CD4-positive, alpha-beta T cell treated with Interleukin-15 for 1 hour (primary cell): Measurements from ENCODE around the gene CSRP1.
"Not testable (repeated sequence)": the region's sequence is repeated elsewhere in the genome, so short reads cannot be mapped to it uniquely, and the experiment has no call there.

Source experiments
- DNase-seq: peaks from one replicate; pipeline ENCODE4 v3.0.0-alpha.2; 2020

The CSRP1 gene

DNA sequence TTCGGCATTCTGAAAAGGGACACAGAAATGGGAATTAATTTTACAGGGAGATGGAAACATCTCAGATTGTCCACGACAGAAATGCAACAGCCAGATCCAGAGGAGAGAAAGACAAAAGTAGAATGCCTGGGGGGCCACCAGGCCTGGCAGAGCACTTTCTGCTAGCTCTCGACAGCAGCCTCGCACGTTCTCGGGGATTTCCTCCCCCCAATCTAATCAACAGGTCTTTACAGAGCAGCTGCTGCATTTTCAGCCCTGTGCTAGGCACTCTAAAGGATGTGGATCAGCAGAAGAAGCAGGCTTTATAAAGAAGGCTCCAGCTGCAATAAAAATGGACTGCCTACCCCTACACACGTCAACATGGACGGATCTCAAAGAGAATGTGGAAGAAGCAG is 10.6 kb downstream of the CSRP1 start:
- DNase-seq = no peak

- no peak for DNase-seq
Measured at GRCh38 chr1:201495551-201496295, 11.2 kb downstream of the CSRP1 start.

- DNase-seq = no peak
Measured at GRCh38 chr1:201493757-201494617, 12.9 kb downstream of the CSRP1 start.

GRCh38 chr1:201493026-201493656 is 13.8 kb downstream of the CSRP1 start:
- DNase-seq = not testable (repeated sequence)

DNA sequence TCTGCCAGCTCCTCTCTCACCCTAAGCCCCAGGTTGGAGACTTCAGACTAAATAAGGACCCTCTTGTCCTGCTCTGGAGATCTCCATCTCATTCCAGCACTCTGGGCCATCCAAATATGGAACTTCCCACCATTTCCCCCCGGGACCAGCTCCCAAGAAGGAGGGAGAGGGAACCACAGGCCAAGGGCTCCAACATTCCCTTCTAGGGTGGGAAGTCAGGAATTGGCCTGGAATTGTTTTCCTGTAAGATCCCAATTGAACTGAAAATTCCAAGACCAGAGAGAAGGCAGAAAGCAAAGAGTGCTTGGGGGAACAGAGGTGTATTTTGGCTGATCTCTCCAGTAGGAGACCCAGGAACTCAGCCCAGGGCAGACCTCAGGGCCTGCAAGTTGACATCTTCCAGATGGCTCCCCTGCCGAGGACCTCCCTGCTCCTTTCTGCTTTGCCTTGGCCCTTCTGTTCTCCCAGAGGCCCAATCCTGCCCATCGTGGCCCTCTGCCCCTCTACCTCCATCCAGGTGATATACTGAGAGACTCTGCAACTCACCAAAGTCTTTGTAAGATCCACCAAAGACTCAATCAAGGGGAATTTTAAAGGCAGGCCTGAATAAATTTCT is 14.9 kb downstream of the CSRP1 start:
- DNase-seq = no peak

- DNase-seq = no peak
Measured at GRCh38 chr1:201490708-201491131, 16.2 kb downstream of the CSRP1 start.

DNA sequence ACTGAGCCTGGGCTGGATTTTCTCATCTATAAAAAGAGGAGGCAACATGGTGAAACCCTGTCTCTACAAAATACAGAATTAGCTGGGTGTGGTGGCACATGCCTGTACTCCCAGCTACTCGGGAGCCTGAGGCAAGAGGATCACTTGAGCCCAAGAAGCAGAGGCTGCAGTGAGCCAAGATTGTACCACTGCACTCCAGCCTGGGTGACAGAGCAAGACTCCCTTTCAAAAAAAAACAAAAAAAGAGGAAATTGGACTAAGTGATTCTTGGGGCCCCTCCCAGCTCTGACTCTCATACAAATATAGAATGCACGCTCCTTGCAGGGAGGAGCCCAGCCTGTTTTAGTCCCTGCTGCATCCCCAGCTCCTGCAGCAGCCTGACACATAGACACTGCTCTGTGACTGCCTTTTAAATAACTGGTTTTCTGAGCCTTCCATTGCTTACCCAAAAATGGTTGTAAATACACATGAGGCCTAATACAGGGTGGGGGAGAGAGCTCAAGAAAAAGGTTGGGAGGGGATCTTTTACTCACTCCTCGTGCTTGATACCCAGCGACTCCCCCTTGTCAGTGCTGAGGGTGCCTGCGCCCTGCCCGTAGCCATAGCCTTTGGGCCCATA is 17.2 kb downstream of the CSRP1 start:
- DNase-seq = no peak

DNA sequence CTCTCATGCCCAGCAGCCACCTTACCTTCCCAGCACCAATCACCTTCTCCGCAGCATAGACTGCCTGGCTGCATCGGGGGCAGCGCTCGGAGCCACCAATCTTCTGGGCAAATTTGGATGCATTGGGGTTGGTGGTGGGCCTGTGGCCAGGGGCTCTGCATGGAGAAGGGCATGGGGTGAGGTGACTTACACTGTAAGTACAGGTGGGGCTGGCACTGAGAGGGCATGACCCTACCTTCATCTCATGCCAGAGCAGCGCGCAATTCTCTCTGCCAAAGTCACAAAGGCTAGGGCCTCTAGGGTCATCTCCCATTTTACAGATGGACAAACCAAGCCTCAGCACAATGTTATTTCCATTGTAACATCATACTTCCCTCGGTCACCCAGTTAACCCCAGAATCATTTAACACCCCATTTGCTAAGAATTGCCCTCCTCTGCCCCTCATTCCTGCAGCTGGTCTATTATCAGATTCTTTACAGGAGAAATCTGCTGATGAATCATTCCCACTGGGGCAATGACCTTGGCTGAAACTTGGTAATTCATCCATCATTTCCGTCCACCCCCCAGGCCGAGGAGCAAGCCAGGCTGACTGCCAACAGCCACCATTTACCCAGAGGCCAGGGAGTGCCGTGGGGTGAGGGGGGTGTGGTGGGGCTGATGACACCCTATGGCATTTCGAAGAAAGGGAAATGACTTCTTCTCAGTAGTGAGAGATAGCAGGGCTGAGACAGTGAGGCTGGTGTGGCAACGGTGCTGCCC is 17.9 kb downstream of the CSRP1 start:
- DNase-seq = no peak

- no peak for DNase-seq
Measured at GRCh38 chr1:201487742-201488141, 19.2 kb downstream of the CSRP1 start.

DNA sequence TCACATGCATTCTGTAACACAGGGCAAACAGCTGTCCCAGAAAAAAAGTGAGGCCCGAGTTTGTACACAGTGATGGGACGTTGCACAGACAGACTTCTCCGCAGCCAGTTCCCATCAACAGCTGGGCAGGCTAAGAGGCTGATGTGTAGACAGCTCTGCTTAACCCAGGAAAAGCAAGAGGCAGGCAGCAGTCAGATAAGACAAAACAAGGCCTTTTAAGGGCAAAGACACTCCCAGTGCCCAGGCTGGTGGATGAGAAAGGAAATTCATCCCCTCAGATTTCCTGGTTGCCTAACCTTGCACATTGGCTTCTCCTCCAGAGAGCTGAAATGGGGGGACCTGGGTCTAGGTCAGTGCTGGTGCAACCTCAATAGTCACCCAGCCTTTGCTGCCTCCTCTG is 20.7 kb downstream of the CSRP1 start:
- no peak for DNase-seq

- no peak for DNase-seq
Measured at GRCh38 chr1:201485184-201485774, 21.6 kb downstream of the CSRP1 start.

GRCh38 chr1:201483373-201483949 is 23.5 kb downstream of the CSRP1 start:
- DNase-seq = no peak

DNA sequence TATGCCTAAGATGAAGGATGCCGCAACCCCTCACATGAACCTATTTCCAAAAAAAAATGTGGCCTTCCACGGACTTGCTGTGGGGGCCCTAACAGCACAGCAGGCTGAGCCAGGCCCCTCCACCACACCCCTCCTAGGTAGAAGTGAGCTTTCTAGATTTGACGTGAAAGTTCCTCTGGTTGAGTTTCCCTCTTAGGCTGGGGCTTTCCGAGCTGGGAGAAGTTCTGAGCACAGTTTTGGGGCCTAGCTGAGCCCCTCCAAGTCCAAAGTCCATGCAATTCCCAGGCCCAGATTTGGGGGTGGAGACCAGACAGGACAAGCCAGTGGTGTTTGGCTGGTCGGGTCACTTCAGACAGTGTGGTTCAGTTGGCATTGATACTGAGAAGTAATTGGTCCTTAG is 24.2 kb downstream of the CSRP1 start:
- DNase-seq = no peak

GRCh38 chr1:201481761-201482493 is 25.0 kb downstream of the CSRP1 start:
- peak; percentile 80 for DNase-seq

DNA sequence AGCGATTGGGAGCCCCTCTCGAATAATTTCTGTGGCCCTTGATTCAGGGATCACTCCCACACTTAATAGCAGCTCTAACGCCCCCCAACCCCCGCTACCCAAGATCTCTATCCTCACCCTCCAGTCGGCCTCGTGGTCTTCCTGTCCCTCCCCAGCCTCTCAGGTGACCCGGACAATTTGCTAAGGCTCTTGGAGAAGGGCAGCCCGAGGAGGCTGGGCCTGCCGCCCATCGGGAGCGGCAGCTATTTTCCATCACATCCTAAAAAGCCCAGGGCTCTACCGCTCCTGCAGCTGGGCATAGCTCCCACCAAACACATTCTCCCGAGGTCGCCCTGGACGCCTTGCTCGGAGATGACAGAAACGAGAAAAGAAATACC is 25.9 kb downstream of the CSRP1 start:
- no peak for DNase-seq

DNA sequence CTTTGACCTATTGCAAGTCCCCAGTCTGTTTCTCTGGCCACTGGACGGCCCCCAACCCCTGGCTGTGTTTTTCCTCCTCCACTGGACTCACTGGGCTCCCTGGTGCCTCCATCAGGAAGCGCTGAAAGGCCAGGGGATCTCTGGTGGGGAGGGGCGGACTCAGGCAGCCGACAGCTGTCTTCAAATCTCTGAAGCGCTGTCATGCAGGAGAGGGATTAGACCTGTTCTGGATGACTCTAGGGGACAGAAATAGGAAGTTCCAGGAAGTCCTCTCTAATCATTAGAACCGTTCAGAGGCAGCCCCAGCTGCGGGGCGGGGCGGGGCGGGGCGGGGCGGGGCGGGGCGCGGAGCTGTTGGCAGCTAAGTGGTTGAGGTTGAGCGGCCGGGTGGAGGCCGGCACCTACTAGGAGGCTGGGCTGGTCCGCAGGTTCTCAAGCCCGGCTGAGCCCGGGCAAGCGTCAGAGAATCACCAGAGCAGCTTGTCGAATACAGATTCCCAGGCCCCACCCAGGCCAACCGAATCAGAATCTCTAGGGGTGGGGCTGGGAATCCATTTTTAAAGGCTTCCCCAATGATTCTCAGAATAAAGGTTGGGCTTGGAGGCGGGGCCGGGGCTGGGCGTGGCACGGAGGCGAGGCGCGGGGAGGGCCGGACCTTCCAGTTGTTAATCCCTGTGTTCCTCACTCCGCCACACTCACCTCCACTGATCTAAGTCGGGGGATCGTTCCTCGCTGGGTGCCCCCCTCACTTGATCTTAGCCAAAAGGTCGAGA is 26.5 kb downstream of the CSRP1 start:
- peak; percentile 65 for DNase-seq

DNA sequence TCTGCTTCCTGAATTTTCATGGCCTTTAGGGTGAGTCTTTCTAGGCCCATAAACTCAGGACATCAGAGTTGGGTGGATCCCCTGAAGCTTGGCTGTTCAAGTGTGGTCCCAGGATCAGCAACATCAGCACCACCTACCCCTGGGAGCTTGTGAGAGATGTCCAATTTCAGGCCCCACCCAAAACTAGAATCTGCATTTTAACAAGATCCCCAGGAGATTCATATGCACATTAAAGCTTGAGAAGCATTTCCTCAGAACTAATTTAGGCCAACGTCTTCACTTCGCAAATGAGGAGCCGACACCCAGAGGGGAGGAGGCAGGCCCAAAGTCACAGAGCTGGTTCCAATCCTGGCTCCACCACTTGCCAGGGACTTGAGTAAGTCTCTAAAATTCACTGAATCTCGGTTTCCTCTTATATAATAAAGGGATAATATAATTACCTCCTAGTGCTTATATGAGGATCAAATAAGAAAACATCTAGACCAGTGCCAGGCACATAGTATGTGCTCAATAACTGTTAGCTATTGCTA is 27.7 kb downstream of the CSRP1 start:
- no peak for DNase-seq

GRCh38 chr1:201478666-201479065 is 28.3 kb downstream of the CSRP1 start:
- DNase-seq = not testable (repeated sequence)

GRCh38 chr1:201476670-201477344 is 30.1 kb downstream of the CSRP1 start:
- DNase-seq = no peak
